Left renal pelvis (tissue), 4 donors: ENCODE measurements around the gene PARP4. TPM values are rescaled to one million over a fixed set of nuclear protein-coding genes. Genes with fewer than 3 reads are reported as not detected.
"Not testable (repeated sequence)": the region's sequence is repeated elsewhere in the genome, so short reads cannot be mapped to it uniquely, and the experiment has no call there.

Source experiments
- DNase-seq, 4 donors: peaks; one replicate each; pipeline ENCODE4 v3.0.0-alpha.2; 2013; ENCODE audit warnings: low read depth in 4 of 4, low spot score in 3 of 4
- polyA plus RNA-seq, 4 donors: library from polyadenylated mRNA; unstranded; fragments of 120-200 nt; gene quantifications; one replicate each; pipeline ENCODE4 v1.2.1, GENCODE V29; 2013; ENCODE audit not compliant: insufficient read length in 4 of 4

PARP4 gene
- polyA plus RNA-seq, 4 donors: 38.4 to 53.0 (median 47.2) TPM

DNA sequence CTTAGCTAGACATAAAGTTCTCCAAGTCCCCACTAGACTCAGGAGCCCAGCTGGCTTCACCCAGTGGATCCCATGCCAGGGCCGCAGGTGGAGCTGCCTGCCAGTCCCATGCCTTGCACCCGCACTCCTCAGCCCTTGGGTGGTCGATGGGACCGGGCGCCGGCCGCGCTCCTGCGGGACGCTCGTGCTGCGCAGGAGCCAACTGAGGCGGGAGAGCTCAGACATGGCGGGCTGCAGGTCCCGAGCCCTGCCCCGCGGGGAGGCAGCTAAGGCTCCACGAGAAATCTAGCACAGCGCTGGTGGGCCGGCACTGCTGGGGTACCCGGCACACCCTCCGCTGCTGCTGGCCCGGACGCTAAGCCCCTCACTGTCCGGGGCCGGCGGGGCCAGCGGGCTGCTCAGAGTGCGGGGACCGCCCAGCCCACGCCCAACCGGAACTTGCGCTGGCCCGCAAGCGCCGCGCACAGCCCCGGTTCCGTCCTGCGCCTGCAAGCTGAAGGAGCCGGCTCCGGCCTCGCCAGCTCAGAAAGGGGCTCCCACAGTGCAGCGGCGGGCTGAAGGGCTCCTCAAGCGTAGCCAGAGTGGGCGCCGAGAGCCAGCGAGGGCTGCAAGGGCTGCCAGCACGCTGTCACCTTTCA is 5.8 kb downstream of the PARP4 start:
- DNase-seq: no peak

- DNase-seq: not testable (repeated sequence)
These were observed 6.3 kb downstream of the PARP4 start for GRCh38 chr13:24506283-24506682.

- DNase-seq: no peak
These were observed 6.8 kb downstream of the PARP4 start for GRCh38 chr13:24505756-24506155.

- DNase-seq: no peak
These were observed 7.3 kb downstream of the PARP4 start for GRCh38 chr13:24505256-24505655.

DNA sequence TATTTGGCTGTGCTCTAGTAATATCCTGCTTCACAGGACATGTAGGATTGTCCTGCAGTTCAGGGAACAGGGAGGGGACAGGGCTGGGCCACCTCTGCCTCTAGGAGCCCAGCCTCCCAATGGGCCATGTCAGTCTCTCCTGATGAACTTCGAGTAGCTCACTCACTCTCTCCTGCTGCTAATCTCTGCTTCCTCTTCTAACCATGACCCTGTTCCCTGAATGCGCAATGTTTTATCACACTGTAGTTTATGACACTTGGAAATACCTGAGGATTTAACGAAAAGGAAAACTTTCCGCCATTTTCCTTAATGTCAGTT is 9.2 kb downstream of the PARP4 start:
- no peak for DNase-seq

DNA sequence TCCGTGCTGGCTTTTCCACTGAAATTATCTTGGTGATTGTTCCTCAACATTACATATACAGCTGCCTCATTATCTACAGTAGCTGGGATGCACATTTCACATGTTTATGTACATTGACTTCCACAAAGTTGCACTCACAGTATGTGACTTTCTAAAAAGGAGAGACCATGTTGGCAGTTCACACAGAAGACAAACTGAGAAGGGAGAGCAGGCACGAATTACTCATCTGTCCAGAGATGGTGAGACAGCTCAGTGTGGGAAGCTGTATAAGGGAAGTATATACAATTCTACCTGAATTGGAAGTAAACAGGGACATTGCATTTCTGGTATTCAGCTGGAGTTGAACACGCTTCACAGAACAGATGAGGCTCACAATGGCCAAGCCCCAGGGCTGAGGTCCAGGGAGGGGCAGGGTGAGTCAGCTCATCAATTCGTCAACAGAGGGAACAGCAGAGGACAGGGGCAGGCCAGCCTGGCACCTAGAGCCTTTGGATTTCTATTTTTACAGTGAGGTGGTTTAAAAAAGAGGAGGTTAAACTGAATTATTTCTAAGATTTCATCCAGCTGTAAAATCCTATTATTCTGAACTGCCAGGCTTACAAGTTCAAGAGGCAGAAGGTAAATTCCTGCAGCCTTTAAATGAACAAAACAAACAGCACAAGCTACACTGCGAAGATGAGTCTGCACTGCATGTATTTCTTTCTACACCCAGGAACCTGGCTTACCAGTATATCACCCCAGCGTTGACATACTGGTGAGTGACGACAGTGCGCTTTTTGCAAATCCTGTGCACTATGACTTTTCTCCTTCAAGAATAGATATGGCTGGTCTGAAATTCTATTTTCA is 9.8 kb downstream of the PARP4 start:
- no peak for DNase-seq

DNA sequence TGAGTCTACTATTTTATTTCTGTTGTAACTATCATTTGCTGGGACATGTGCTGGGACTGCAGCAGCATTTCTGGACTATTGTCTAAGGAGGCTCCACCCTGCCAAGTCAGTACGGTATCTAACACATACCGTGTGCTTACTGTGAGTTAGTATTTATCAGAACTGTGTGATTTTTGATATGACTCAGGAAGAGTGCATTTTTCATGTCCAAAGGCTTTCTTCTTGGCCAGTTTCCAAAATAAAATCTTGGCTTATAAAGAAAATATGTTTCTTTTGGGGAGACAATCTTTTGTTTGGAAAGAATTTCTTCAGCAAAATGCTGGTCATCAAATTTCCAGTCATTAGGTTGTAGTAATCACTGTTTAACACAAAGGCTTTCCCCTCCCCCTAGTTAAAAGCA is 11.6 kb downstream of the PARP4 start:
- DNase-seq: no peak

- no peak for DNase-seq
These were observed 14.8 kb downstream of the PARP4 start for GRCh38 chr13:24497742-24498141.

DNA sequence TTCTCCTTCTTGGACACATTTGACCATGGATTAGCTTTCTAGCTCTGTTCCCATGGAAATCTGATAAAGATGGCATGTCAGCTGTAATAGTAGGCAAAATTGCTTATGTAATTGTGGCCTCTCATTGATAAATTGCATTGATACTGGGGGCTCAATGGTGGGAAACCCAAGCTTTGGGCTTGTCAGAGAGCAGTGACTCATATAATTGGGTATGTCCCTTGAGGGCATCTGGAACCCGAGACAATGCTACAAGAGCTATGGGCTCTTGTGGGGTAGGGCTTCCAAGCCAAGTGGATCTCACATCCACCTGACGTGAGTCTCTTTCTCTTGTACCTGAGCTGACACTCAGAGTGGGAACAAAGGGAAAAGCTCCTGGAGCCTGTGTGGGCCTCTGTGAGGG is 16.3 kb downstream of the PARP4 start:
- DNase-seq: not testable (repeated sequence)

- no peak for DNase-seq
These were observed 17.3 kb downstream of the PARP4 start for GRCh38 chr13:24495151-24495729.

- DNase-seq: no peak
These were observed 19.2 kb downstream of the PARP4 start for GRCh38 chr13:24493356-24493755.

DNA sequence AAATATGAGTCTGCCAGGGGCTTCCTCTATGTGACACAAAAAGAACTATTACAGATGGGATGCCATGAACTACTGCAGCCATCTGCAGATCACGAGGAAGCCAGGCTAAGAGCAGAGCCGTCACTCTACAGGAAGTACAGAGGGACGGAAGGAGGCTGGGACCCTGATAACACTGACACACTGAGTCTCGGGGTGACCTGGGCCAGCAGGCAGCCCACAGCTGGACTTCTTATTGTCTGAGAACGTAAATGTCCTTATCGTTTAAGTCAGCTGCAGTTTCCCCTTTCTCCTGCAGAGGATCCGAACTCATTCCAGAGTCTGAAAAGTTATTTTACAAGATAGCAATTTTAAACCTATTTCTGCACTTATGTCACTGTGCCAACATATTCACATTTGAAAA is 20.7 kb downstream of the PARP4 start:
- DNase-seq: no peak

GRCh38 chr13:24489721-24490120 is 22.9 kb downstream of the PARP4 start:
- no peak for DNase-seq

DNA sequence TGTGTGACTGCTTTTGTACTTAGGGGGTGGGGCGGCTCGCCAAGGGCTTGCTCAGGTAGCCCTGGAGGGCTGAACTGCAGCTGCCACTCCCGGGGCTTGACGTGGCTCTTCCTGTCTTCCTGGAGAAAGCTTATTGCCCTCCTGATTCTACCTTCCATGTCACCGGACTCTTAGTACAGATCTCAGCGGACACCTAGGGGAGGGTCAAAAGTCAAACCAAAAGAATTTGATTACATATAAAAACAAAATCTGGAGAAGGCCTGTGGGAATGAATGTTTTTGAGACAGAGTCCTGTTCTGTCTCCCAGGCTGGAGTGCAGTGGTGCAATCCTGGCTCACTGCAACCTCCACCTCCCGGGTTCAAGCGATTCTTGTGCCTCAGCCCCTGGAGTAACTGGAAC is 24.5 kb downstream of the PARP4 start:
- not testable (repeated sequence) for DNase-seq

DNA sequence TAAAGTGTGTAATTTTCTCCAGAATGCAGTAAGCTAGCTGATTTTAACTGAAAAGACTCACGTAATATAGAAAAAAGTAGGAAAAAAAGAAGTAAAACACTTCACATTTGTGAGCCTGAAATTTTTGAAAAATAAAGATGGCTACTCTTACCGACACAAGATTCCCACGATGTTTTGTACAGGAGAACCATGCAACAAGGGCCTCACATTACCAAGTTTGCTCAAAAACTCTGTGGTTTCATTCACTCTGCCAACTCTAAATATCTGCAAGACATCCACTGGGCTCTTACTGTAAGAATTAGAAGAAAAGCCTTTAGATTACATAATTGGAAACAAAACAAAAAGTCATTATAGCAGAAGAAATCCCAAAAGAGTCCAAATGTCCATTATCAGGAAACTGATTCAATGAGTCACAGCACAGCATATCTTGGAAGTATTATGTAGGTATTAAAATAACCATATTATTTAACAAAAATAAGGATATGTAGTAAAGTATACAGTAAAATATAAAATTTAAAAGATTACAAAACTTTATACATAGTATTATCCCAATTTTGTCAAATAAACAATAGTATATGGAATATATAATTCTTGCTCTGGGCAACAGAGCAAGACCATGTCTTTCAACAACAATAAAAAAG is 26.4 kb downstream of the PARP4 start:
- DNase-seq: not testable (repeated sequence)

GRCh38 chr13:24473686-24474085 is 38.9 kb downstream of the PARP4 start:
- no peak for DNase-seq

DNA sequence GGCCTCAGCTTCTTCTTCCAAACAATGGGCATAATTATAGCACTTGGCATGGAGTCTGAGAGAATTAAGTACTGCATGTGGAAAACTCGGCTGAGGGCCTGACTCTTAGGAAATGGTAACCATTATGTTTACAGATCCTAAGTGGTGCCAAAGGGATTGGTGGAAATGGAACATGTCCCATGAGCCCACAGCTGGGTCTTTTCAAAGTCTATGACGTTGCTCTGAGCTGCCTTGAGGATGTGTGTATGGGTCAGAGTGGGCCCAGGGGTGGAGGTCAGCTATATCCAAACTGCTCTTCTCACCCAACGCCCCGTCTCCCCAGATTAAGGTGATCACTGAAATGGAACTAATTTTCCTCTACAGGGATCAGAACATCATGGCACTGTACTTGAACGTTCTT is 40.4 kb downstream of the PARP4 start:
- not testable (repeated sequence) for DNase-seq

DNA sequence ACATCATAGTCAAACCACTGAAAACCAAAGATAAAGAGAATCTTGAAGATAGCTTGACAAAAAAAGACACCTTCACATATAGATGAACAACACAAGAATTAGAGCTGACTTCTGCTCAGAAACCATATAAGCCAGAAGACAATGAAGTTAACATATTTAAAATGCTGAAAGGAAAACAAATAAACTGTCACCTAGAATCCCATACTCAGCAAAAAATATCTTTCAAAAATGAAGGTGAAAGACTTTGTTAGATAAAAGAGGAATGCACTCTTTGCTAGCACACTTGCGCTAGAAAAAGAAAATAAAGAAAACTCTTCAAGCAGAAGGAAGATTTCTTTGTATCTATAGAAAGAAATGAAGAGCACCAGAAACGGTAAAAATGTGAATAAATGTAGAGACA is 49.5 kb downstream of the PARP4 start:
- no peak for DNase-seq

DNA sequence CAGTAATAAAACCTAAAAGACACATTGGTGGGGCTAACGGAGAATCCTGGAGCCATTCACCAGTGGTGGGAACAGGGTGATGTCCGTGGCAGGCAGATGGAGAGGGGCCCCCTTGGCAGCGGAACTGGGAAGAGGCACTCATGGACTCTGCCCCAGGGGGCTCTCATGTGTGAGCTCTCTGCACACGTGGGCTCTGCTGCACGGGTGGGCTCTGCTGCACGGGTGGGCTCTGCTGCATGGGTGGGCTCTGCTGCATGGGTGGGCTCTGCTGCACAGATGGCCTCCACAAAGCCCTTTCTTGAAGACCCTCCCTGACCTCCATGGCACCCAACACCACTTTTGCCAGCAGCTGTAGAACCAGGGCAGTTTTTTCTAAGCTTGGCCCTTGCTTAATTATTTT is 52.3 kb downstream of the PARP4 start:
- DNase-seq: no peak

- no peak for DNase-seq
These were observed 52.9 kb downstream of the PARP4 start for GRCh38 chr13:24459726-24460125.

- DNase-seq: no peak
These were observed 53.3 kb downstream of the PARP4 start for GRCh38 chr13:24459234-24459633.

DNA sequence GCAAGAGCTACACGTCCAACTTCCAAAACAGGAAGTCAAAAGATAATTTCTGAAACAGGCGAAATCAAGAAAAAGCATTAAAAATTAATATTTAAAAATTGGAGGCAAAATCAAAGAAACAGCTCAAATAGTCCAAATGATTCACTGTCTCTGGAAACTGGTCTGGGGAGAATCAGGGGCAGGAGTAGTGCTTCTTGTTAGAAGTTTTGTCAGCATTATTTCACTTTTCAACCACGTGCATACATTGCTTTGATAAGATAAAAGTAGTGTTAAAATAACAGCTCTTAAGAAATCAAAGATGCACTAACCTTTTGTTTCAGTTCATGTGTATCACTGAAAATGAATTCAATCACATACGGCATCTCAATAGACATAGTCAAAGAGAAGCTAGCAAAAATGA is 53.8 kb downstream of the PARP4 start:
- no peak for DNase-seq
